ENCODE results near the gene CDC37L1. TPM values are rescaled to one million over a fixed set of nuclear protein-coding genes. Genes with fewer than 3 reads are reported as not detected.

Gene CDC37L1
- total and polyA plus RNA-seq, 10 donors: 5.3 to 21.2 (median 12.5) TPM

DNA sequence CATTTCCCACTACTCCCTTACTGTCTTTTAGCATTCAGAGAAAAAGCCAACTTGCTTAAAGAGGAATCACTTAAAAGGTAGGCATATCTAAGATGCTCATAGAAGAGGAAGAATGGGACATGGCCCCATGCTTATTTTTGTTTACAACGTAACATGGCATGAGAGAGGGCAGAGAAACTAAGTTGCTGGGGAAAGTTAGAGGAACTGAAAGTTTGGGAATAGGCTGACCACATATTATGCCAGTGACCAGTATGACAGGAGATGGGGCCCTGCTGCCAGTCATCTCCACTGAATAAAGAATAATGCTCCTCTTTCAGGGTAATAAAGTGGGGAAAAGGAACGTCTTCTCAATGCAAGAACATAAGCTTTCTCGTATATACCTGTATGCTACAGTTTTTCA, 15.4 kb upstream of the CDC37L1 start:
- Histone ChIP-seq H3K27ac (peak overlapping the region in 1 of 8 donors; percentile 21), H3K27me3 (replicated peaks in 1 of 7) (peaks cover 0 to 1% (median 0%) of the 10 kb centered on the region in 7 donors), H3K4me1 (peaks cover 27 to 61% (median 51%) of the 10 kb centered on the region in 6 donors), H3K36me3 (no peaks in the 10 kb centered on the region), H3K9me3 (no peaks in the 10 kb centered on the region), H3K4me3 (peak overlapping the region in 2 of 8 donors; percentile 16 to 71)
- no peak for DNase-seq
- no peak for TF ChIP-seq POLR2A (IDR thresholded peaks at IDR 0.05)
- TF ChIP-seq, protein P1, sequence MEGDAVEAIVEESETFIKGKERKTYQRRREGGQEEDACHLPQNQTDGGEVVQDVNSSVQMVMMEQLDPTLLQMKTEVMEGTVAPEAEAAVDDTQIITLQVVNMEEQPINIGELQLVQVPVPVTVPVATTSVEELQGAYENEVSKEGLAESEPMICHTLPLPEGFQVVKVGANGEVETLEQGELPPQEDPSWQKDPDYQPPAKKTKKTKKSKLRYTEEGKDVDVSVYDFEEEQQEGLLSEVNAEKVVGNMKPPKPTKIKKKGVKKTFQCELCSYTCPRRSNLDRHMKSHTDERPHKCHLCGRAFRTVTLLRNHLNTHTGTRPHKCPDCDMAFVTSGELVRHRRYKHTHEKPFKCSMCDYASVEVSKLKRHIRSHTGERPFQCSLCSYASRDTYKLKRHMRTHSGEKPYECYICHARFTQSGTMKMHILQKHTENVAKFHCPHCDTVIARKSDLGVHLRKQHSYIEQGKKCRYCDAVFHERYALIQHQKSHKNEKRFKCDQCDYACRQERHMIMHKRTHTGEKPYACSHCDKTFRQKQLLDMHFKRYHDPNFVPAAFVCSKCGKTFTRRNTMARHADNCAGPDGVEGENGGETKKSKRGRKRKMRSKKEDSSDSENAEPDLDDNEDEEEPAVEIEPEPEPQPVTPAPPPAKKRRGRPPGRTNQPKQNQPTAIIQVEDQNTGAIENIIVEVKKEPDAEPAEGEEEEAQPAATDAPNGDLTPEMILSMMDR (IDR thresholded peaks at IDR 0.05 in 8 of 11, conservative IDR thresholded peaks at IDR 0.05 in 3 of 11): no peak
- TF ChIP-seq POLR2AphosphoS5 (IDR thresholded peaks at IDR 0.05): no peak
- WGBS, 5 donors: 86 to 96% (median 92%) methylated on average over 3 of the region's 3 CpGs
- intact Hi-C loops (cut with DNase I; ENCODE audit: low total_unique reads): loop anchor here (10.0 kb wide), 1 partner anchor 321 kb away; the partner anchor contains the start of gene JAK2

DNA sequence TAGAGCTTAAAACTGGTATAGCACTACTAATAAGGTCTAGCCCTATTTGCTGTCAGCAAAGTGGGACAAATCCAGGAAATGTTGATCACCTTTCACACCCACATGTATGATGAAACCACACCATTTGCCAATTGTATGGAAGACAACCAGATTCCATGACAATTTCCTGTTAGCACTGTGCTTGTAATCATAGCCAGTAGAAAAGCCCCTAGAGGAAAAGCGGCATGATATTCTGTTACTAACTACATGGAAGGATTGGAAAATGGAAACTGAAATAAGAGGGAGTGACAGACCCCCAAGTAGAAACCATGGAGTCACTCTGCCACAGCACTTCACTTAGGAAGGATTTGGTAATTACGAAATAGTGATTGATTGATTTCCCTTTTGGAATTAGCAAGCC, 14.0 kb upstream of the CDC37L1 start:
- Histone ChIP-seq H3K4me3 (peak overlapping the region in 1 of 8 donors; percentile 68), H3K27me3 (replicated peaks in 1 of 7) (peaks cover 0 to 9% (median 0%) of the 10 kb centered on the region in 7 donors), H3K4me1 (peaks cover 27 to 61% (median 51%) of the 10 kb centered on the region in 6 donors), H3K9me3 (no peaks in the 10 kb centered on the region), H3K36me3 (no peaks in the 10 kb centered on the region), H3K27ac (peak overlapping the region in 2 of 8 donors; percentile 8 to 21)
- intact Hi-C loops (cut with DNase I; ENCODE audit: low total_unique reads): loop anchor here (10.0 kb wide), 1 partner anchor 319 kb away; the partner anchor contains the start of gene JAK2
- DNase-seq: no peak
- TF ChIP-seq POLR2A (IDR thresholded peaks at IDR 0.05) (no peak), POLR2AphosphoS5 (IDR thresholded peaks at IDR 0.05) (no peak)
- TF ChIP-seq, protein P1 (IDR thresholded peaks at IDR 0.05 in 8 of 11, conservative IDR thresholded peaks at IDR 0.05 in 3 of 11): no peak
- 79 to 91% (median 88%) methylated on average over 2 of the region's 2 CpGs for WGBS, 5 donors

DNA sequence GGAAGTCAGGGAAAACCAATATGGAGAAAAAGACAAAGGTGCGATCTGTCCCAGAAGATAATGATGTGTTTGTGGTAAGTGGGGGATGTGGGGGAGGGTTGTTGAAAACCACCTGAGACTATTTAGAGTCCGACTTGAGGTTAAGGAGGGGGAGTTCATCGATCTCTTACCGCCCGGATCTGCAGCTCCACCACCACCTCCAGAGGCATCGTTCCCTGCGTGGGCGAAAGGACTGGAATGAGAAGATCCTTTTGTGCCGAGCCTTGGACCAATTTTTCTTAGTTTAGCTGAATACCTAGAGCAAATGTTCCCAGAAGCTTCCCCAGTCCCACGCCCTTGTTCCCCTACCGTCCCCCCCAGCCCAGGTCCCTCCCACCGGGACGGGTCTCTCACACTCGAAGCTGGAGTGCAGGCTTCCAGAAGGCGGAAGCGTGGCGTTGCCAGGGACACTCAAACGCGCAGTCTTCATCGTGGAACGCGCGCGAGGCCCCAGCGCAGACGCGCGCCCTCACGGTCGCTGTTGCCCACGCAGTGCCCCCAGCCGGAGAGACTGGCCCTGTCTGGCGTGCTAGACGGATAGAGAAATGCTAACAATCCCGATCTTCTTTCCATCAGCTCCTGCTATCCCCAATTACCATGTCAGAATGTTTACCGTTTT, 13.2 kb upstream of the CDC37L1 start, which contains the start of gene SPATA6L:
Gene SPATA6L (minus strand): TSS at position 439 of the 658 bp plus-strand sequence. CDS start 230 bp downstream, at position 209.
- no peaks in the 10 kb centered on the region for H3K9me3 ChIP-seq
- peak; percentile 91 for DNase-seq
- peaks cover 27 to 59% (median 50%) of the 10 kb centered on the region in 6 donors for H3K4me1 ChIP-seq
- 1 to 10% (median 3%) methylated on average over 31 to 36 of the region's 36 CpGs for WGBS, 5 donors
- peaks cover 0 to 9% (median 0%) of the 10 kb centered on the region in 7 donors for H3K27me3 ChIP-seq (replicated peaks in 1 of 7)
- H3K36me3 ChIP-seq: no peaks in the 10 kb centered on the region
- TF ChIP-seq POLR2AphosphoS5 (IDR thresholded peaks at IDR 0.05) (peak; percentile 67 to 81 (median 80)), POLR2A (IDR thresholded peaks at IDR 0.05) (no peak)
- TF ChIP-seq, protein P1 (IDR thresholded peaks at IDR 0.05 in 8 of 11, conservative IDR thresholded peaks at IDR 0.05 in 3 of 11): peak in 1 of 11 experiments; percentile 14
- peak within 1 kb of the TSS; percentile 14 to 68 (median 35) for H3K4me3 ChIP-seq
- intact Hi-C loops (cut with DNase I; ENCODE audit: low total_unique reads): loop anchor here (10.0 kb wide), 1 partner anchor 319 kb away; the partner anchor contains the start of gene JAK2
- H3K27ac ChIP-seq: peak within 1 kb of the TSS in 7 of 8 donors; percentile 9 to 66 (median 56)

DNA sequence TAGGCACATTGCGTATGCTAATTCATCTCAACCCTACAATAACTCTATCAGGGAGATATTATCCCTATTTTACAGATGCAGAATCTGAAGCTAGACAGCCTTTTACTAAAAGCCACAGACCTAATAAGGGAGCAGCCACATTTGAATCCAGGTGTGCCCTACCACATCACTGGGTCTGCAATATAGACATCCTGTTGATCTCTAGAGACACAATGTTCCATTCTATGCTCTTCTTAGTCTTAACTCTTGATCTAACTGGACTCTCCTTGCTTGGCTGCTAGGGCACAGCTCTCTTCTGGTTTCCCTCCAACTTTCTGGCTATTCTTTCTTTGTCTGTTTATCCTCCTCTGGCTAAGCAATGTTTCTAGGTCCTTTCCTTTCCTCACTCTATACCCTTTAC, 11.7 kb upstream of the CDC37L1 start:
- intact Hi-C loops (cut with DNase I; ENCODE audit: low total_unique reads): loop anchor here (10.0 kb wide), 1 partner anchor 317 kb away; the partner anchor contains the start of gene JAK2
- Histone ChIP-seq H3K4me3 (no peak overlapping the region), H3K27ac (no peak overlapping the region), H3K36me3 (no peaks in the 10 kb centered on the region), H3K9me3 (no peaks in the 10 kb centered on the region), H3K4me1 (peaks cover 25 to 47% (median 43%) of the 10 kb centered on the region in 6 donors), H3K27me3 (replicated peaks in 1 of 7) (peaks cover 0 to 9% (median 0%) of the 10 kb centered on the region in 7 donors)
- WGBS, 5 donors: 96 to 100% (median 100%) methylated on average over 1 of the region's 1 CpG
- TF ChIP-seq POLR2A (IDR thresholded peaks at IDR 0.05) (no peak), POLR2AphosphoS5 (IDR thresholded peaks at IDR 0.05) (peak in 1 of 3 donors; percentile 29)
- no peak for DNase-seq

Data from spleen (tissue), 11 donors.